Measurements from ENCODE around the gene TLCD1. TPM values are rescaled to one million over a fixed set of nuclear protein-coding genes. Genes with fewer than 3 reads are reported as not detected.
"Not testable (repeated sequence)": the region's sequence is repeated elsewhere in the genome, so short reads cannot be mapped to it uniquely, and the experiment has no call there.

TLCD1 gene
- total and polyA plus RNA-seq, 10 donors, result 0.97 to 3.5 (median 2.3) TPM; not detected in 1

- WGBS, 5 donors, result 29 to 49% (median 30%) methylated on average over 20 of the region's 20 CpGs
- H3K4me1 ChIP-seq, result peaks cover 40 to 93% (median 85%) of the 10 kb centered on the region in 6 donors
- peak overlapping the region in 7 of 8 donors; percentile 51 to 99 (median 98) for H3K27ac ChIP-seq
- H3K4me3 ChIP-seq, result peak overlapping the region in 6 of 8 donors; percentile 66 to 92 (median 74)
- H3K36me3 ChIP-seq, result peaks cover 0 to 46% (median 37%) of the 10 kb centered on the region in 6 donors
- TF ChIP-seq POLR2A (IDR thresholded peaks at IDR 0.05) (no peak), POLR2AphosphoS5 (IDR thresholded peaks at IDR 0.05) (peak in 1 of 3 donors; percentile 73)
- TF ChIP-seq, protein P1, sequence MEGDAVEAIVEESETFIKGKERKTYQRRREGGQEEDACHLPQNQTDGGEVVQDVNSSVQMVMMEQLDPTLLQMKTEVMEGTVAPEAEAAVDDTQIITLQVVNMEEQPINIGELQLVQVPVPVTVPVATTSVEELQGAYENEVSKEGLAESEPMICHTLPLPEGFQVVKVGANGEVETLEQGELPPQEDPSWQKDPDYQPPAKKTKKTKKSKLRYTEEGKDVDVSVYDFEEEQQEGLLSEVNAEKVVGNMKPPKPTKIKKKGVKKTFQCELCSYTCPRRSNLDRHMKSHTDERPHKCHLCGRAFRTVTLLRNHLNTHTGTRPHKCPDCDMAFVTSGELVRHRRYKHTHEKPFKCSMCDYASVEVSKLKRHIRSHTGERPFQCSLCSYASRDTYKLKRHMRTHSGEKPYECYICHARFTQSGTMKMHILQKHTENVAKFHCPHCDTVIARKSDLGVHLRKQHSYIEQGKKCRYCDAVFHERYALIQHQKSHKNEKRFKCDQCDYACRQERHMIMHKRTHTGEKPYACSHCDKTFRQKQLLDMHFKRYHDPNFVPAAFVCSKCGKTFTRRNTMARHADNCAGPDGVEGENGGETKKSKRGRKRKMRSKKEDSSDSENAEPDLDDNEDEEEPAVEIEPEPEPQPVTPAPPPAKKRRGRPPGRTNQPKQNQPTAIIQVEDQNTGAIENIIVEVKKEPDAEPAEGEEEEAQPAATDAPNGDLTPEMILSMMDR (IDR thresholded peaks at IDR 0.05 in 8 of 11, conservative IDR thresholded peaks at IDR 0.05 in 3 of 11), result no peak
- no peaks in the 10 kb centered on the region for H3K9me3 ChIP-seq
- no peaks in the 10 kb centered on the region for H3K27me3 ChIP-seq (replicated peaks in 1 of 7)
- intact Hi-C loops (cut with DNase I; ENCODE audit: low total_unique reads), result no loop called here
- DNase-seq, result no peak
These were observed 820 bp downstream of the TLCD1 start for GRCh38 chr17:28725166-28725659.

GRCh38 chr17:28724500-28725165 lies 1.4 kb downstream of the TLCD1 start:
- Histone ChIP-seq H3K36me3 (peaks cover 0 to 46% (median 37%) of the 10 kb centered on the region in 6 donors), H3K27me3 (replicated peaks in 1 of 7) (no peaks in the 10 kb centered on the region), H3K9me3 (no peaks in the 10 kb centered on the region), H3K4me3 (peak overlapping the region in 1 of 8 donors; percentile 78), H3K4me1 (peaks cover 40 to 93% (median 83%) of the 10 kb centered on the region in 6 donors), H3K27ac (peak overlapping the region in 6 of 8 donors; percentile 96 to 99 (median 98))
- no peak for DNase-seq
- intact Hi-C loops (cut with DNase I; ENCODE audit: low total_unique reads), result no loop called here
- 72 to 86% (median 79%) methylated on average over 10 of the region's 10 CpGs for WGBS, 5 donors
- no peak for TF ChIP-seq POLR2AphosphoS5 (IDR thresholded peaks at IDR 0.05)
- TF ChIP-seq POLR2A (IDR thresholded peaks at IDR 0.05), result no peak
- TF ChIP-seq, protein P1 (IDR thresholded peaks at IDR 0.05 in 8 of 11, conservative IDR thresholded peaks at IDR 0.05 in 3 of 11), result no peak

DNA sequence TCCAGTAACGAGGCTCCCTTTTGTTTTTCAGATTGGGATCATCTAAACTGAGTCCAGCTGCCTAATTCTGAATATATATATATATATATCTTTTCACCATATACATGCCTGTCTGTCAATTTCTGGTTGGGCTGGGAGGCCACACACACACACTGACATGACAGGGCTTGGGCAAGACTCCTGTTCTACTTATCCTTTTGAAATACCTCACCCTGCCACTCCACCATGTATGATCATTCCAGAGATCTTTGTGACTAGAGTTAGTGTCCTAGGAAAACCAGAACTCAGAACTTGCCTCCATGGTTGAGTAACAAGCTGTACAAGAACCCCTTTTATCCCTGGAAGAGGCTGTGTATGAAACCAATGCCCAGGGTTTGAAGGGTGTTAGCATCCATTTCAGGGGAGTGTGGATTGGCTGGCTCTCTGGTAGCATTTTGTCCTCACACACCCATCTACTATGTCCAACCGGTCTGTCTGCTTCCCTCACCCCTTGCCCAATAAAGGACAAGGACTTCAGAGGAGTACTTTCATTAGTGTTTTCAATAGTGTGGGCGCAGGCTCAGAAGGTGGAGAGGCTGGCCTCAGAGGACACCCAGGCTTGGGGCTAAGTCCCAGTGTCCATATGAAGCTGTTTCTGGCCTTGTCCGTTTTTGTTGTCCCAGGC lies 2.1 kb downstream of the TLCD1 start:
- peaks cover 0 to 46% (median 37%) of the 10 kb centered on the region in 6 donors for H3K36me3 ChIP-seq
- DNase-seq; H3K4me3 ChIP-seq; intact Hi-C loops (cut with DNase I; ENCODE audit: low total_unique reads); H3K9me3 ChIP-seq; H3K27me3 ChIP-seq (replicated peaks in 1 of 7): not testable (repeated sequence)
- H3K4me1 ChIP-seq, result peaks cover 42 to 91% (median 81%) of the 10 kb centered on the region in 6 donors
- H3K27ac ChIP-seq, result peak overlapping the region in 1 of 8 donors; percentile 98
- WGBS, 5 donors, result 75 to 86% (median 81%) methylated on average over 4 of the region's 4 CpGs

DNA sequence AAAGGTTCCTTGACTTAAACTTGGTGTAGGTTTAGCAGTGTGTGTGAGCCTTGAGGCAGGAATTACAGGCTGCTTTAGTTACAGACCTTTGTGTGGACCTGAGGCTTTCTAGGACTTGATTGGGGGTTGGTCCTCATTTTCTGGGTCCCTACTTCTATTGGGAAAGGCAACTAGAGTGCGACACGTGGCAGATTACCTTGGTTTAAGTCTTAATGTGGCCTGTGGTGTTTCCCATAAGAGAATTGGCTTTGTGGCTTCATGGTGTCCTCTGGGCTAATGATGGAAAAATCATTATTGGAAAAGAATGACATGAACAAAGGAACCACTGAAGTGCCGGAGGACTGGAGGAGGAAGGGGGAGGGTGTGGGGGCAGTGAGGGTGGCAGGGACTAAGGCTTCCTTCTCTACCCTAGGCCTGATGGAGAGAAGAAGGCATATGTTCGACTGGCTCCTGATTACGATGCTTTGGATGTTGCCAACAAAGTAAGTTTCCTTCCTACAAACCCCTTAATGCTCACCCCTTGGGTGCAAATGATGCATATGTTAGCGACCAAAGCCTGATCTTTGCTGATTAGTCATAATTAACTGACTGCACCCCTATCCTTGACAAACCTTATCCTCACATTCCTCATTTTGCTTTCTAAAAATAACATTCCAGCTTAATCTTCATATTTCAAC lies 2.7 kb downstream of the TLCD1 start:
- H3K27ac ChIP-seq, result no peak overlapping the region
- intact Hi-C loops (cut with DNase I; ENCODE audit: low total_unique reads), result no loop called here
- no peak overlapping the region for H3K4me3 ChIP-seq
- 70 to 85% (median 76%) methylated on average over 6 of the region's 6 CpGs for WGBS, 5 donors
- H3K4me1 ChIP-seq, result peaks cover 49 to 94% (median 86%) of the 10 kb centered on the region in 6 donors
- no peaks in the 10 kb centered on the region for H3K27me3 ChIP-seq (replicated peaks in 1 of 7)
- no peaks in the 10 kb centered on the region for H3K9me3 ChIP-seq
- TF ChIP-seq POLR2AphosphoS5 (IDR thresholded peaks at IDR 0.05) (no peak), POLR2A (IDR thresholded peaks at IDR 0.05) (no peak)
- TF ChIP-seq, protein P1 (IDR thresholded peaks at IDR 0.05 in 8 of 11, conservative IDR thresholded peaks at IDR 0.05 in 3 of 11), result no peak
- no peak for DNase-seq
- peaks cover 0 to 46% (median 37%) of the 10 kb centered on the region in 6 donors for H3K36me3 ChIP-seq

Data from spleen (tissue), 11 donors.